Retinal pigment epithelial cell (primary cell): ENCODE measurements around the gene RFX6.
A peak's percentile ranks its signal among the peaks of the same experiment; 100 is the strongest.

Experiments
- DNase-seq: peaks from one replicate; pipeline ENCODE4 v3.0.0-alpha.2; 2010; ENCODE audit warnings: low read depth
- H3K4me3 ChIP-seq: 2 replicates; pipeline ENCODE4 v1.5.1; 2011; ENCODE audit warnings: mild to moderate bottlenecking, low read length, control low read depth, moderate library complexity
- CTCF ChIP-seq: conservative IDR thresholded peaks from 2 replicates; pipeline ENCODE4 v1.5.1; 2011; ENCODE audit warnings: low read depth, low read length, control low read depth, inconsistent platforms

The RFX6 gene

GRCh38 chr6:116931456-116931855, 54.4 kb downstream of the RFX6 start:
- no peak for DNase-seq
- TF ChIP-seq CTCF: no peak

GRCh38 chr6:116932496-116932895, 55.5 kb downstream of the RFX6 start:
- TF ChIP-seq CTCF: no peak
- no peak for DNase-seq
- no peak overlapping the region for H3K4me3 ChIP-seq

More at GRCh38 chr6:116931456-116931855, 54.4 kb downstream of the RFX6 start:
- H3K4me3 ChIP-seq: no peak overlapping the region

DNA sequence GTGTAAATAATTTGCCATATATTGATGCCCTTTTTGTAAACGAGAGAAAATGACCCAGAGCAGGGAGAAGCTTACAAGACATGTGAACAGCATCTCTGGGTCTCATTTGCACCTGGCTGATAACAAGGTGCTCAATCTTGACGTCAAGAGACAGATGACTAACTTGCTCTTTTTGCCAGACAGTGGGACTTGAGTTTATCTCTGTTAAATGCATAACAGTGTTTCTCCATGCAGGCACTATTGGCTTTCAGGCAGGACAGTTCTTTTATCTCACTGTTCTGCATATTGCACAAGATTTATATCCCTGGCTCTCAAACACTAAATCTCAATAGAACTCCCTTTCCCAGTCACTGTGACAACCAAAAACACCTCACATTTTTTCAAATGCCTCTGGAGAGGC, 56.4 kb downstream of the RFX6 start:
- no peak for DNase-seq
- no peak overlapping the region for H3K4me3 ChIP-seq
- TF ChIP-seq CTCF: no peak

- no peak for TF ChIP-seq CTCF
- no peak overlapping the region for H3K4me3 ChIP-seq
- no peak for DNase-seq
These were observed 61.3 kb downstream of the RFX6 start for GRCh38 chr6:116938305-116938704.

DNA sequence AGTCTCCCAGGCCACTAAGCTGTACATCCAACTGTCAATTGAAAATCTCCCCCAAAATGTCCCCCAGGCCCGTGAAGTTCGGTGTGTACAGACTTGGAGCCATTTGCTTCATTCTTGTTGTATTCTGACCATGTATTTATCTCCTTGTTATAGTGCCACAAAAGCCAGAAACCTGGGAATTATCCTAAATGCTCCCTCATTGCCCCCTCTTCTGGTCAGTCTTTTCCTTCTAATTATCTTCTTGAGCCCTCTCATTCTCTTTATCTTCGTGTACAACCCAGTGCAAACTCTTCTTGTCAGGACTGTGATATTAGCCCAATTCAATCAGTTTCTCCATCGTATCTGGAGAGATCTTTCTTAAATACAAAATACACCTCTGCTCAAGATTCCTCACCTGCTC, 64.7 kb downstream of the RFX6 start:
- no peak overlapping the region for H3K4me3 ChIP-seq
- no peak for DNase-seq
- peak; percentile 22 for TF ChIP-seq CTCF

DNA sequence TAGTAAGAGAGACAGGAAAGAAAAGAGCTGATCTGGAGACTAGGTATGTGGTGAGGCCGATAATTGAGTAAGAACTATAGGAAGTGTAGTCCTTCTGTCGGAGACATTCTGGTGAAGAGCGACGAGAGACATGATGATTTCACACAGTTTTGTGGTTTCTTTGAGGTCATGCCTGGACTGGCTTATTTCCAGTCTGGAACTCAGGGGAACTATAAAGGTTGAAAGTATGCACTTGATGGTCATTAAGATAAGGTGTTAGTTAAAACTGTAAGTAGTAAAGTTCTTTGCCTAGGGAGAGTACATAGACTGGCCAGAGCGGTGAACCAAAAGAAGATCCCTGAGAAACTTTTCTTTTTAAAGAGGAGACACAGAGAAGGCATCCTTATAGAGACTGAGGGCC, 68.8 kb downstream of the RFX6 start:
- no peak overlapping the region for H3K4me3 ChIP-seq
- DNase-seq: no peak
- TF ChIP-seq CTCF: no peak

GRCh38 chr6:116948533-116949304, 71.7 kb downstream of the RFX6 start:
- DNase-seq: no peak
- no peak overlapping the region for H3K4me3 ChIP-seq
- TF ChIP-seq CTCF: no peak
